Neural progenitor cell (in vitro differentiated cells): ENCODE results near the gene CALN1.

ENCODE experiments used
- CTCF ChIP-seq: fragments of 200-600 bp; sonication (generic); IDR thresholded peaks from 2 replicates; pipeline ENCODE4 v1.5.1; 2017; ENCODE audit warnings: antibody characterized with exemption, mild to moderate bottlenecking
- EZH2 ChIP-seq: fragments of 200-600 bp; sonication (generic); IDR thresholded peaks from 2 replicates; pipeline ENCODE4 v1.6.1; 2017; ENCODE audit warnings: antibody characterized with exemption, mild to moderate bottlenecking, moderate library complexity

GRCh38 chr7:72321637-72322036, 90.5 kb downstream of the CALN1 start:
- no peak for TF ChIP-seq CTCF
- no peak for TF ChIP-seq EZH2
